Calu3 (cell line): ENCODE results near the gene GREM2. TPM values are rescaled to one million over a fixed set of nuclear protein-coding genes. Genes with fewer than 3 reads are reported as not detected.

Source experiments
- BruUV-seq: library from RNA; stranded (reverse); fragments of 400-500 nt; replicated peaks from 2 replicates; lab custom pipeline; 2021; lab: Mats Ljungman, UMichigan
- CTCF ChIA-PET: fragments of 300-600 bp; sonication (Branson Sonifier 250); formaldehyde crosslinking; loops from one replicate; lab custom pipeline; 2022; ENCODE audit warnings: antibody characterized with exemption; lab: Charles Lee
- DNase-seq: peaks from one replicate; pipeline ENCODE4 v3.0.0; 2022
- H3K27ac Mint-ChIP-seq: one replicate; pipeline ENCODE4 v1.8.0; 2022; ENCODE audit warnings: mixed read lengths; ENCODE audit not compliant: unreplicated experiment
- H3K27me3 Mint-ChIP-seq: one replicate; pipeline ENCODE4 v1.8.0; 2022; ENCODE audit warnings: mixed read lengths; ENCODE audit not compliant: unreplicated experiment
- H3K36me3 Mint-ChIP-seq: one replicate; pipeline ENCODE4 v1.8.0; 2022; ENCODE audit warnings: mild to moderate bottlenecking, moderate library complexity, mixed read lengths; ENCODE audit not compliant: insufficient read depth, unreplicated experiment
- H3K4me1 Mint-ChIP-seq: one replicate; pipeline ENCODE4 v1.8.0; 2022; ENCODE audit warnings: mild to moderate bottlenecking, low read depth, mixed read lengths; ENCODE audit not compliant: unreplicated experiment
- H3K4me3 Mint-ChIP-seq: one replicate; pipeline ENCODE4 v1.8.0; 2022; ENCODE audit warnings: mild to moderate bottlenecking, low read depth, moderate library complexity, mixed read lengths; ENCODE audit not compliant: unreplicated experiment
- H3K9me3 Mint-ChIP-seq: one replicate; pipeline ENCODE4 v1.8.0; 2022; ENCODE audit warnings: low read depth, mixed read lengths; ENCODE audit not compliant: unreplicated experiment
- CTCF ChIP-seq: fragments of 200-600 bp; IDR thresholded peaks from one replicate; pipeline ENCODE4 v1.8.0; 2022; ENCODE audit warnings: antibody characterized with exemption; ENCODE audit not compliant: unreplicated experiment
- intact Hi-C: fragments of 100-400 bp; cut with micrococcal nuclease; formaldehyde crosslinking; loops from one replicate; pipeline ENCODE4 v1.10.0; 2022; ENCODE audit not compliant: unreplicated experiment
- total RNA-seq: library from RNA; stranded (reverse); gene quantifications from 2 replicates; pipeline ENCODE4 v1.2.3, GENCODE V29; 2022

The GREM2 gene
- total RNA-seq, 1 experiment from 2014 or later: not detected

GRCh38 chr1:240613356-240614142 is 1.6 kb upstream of the GREM2 start:
- intact Hi-C loops: loop anchor here (5.0 kb wide), 1 partner anchor 79 kb away; no protein-coding TSS in a partner anchor
- CTCF ChIA-PET: interaction anchor here (0.8 kb wide), 1 partner anchor 24 kb away, joined by 4 read pairs; no protein-coding TSS in a partner anchor

GRCh38 chr1:240612811-240613210 is 856 bp upstream of the GREM2 start:
- Mint-ChIP-seq H3K27ac (no peak overlapping the region), H3K4me3 (no peak overlapping the region), H3K36me3 (peaks cover 16% of the 10 kb centered on the region), H3K4me1 (peaks cover 26% of the 10 kb centered on the region), H3K27me3 (peaks cover 55% of the 10 kb centered on the region), H3K9me3 (no peaks in the 10 kb centered on the region)
- intact Hi-C loops: loop anchor here (5.0 kb wide), 1 partner anchor 79 kb away; no protein-coding TSS in a partner anchor
- no peak for TF ChIP-seq CTCF
- no TSS peak for BruUV-seq
- CTCF ChIA-PET: interaction anchor here (0.8 kb wide), 1 partner anchor 25 kb away, joined by 4 read pairs; no protein-coding TSS in a partner anchor
- no peak for DNase-seq

More at GRCh38 chr1:240613356-240614142, 1.6 kb upstream of the GREM2 start:
- TF ChIP-seq CTCF: no peak
- peaks cover 26% of the 10 kb centered on the region for H3K4me1 Mint-ChIP-seq
- no peak overlapping the region for H3K4me3 Mint-ChIP-seq
- BruUV-seq: no TSS peak
- H3K27ac Mint-ChIP-seq: no peak overlapping the region
- H3K9me3 Mint-ChIP-seq: no peaks in the 10 kb centered on the region
- H3K36me3 Mint-ChIP-seq: peaks cover 16% of the 10 kb centered on the region
- no peak for DNase-seq
- peaks cover 55% of the 10 kb centered on the region for H3K27me3 Mint-ChIP-seq

- Mint-ChIP-seq H3K27me3 (peaks cover 55% of the 10 kb centered on the region), H3K9me3 (no peaks in the 10 kb centered on the region), H3K4me3 (peak overlapping the region; percentile 86), H3K4me1 (peaks cover 26% of the 10 kb centered on the region), H3K27ac (peak overlapping the region; percentile 6), H3K36me3 (peaks cover 16% of the 10 kb centered on the region)
- CTCF ChIA-PET: no interaction called here
- intact Hi-C loops: loop anchor here (1.0 to 5.0 kb wide), 2 partner anchors 81 to 420 kb away; no protein-coding TSS in a partner anchor
- no peak for DNase-seq
- no peak for TF ChIP-seq CTCF
- BruUV-seq: no TSS peak
These were observed 732 bp downstream of the GREM2 start for GRCh38 chr1:240611228-240611618.

- H3K27me3 Mint-ChIP-seq: peaks cover 55% of the 10 kb centered on the region
- H3K4me1 Mint-ChIP-seq: peaks cover 26% of the 10 kb centered on the region
- H3K36me3 Mint-ChIP-seq: peaks cover 16% of the 10 kb centered on the region
- intact Hi-C loops: loop anchor here (1.0 to 5.0 kb wide), 2 partner anchors 82 to 419 kb away; no protein-coding TSS in a partner anchor
- no peak for DNase-seq
- CTCF ChIA-PET: no interaction called here
- TF ChIP-seq CTCF: no peak
- H3K27ac Mint-ChIP-seq: no peak overlapping the region
- BruUV-seq: no TSS peak
- H3K4me3 Mint-ChIP-seq: no peak overlapping the region
- no peaks in the 10 kb centered on the region for H3K9me3 Mint-ChIP-seq
These were observed 1.3 kb downstream of the GREM2 start for GRCh38 chr1:240610636-240611035.
